HS-5 (cell line): ENCODE measurements around the gene ADGRG3.
"Not testable (repeated sequence)": the region's sequence is repeated elsewhere in the genome, so short reads cannot be mapped to it uniquely, and the experiment has no call there.

Source experiments
- DNase-seq: peaks from one replicate; pipeline ENCODE4 v3.0.0-alpha.2; 2012; ENCODE audit warnings: low read depth

ADGRG3 gene

DNA sequence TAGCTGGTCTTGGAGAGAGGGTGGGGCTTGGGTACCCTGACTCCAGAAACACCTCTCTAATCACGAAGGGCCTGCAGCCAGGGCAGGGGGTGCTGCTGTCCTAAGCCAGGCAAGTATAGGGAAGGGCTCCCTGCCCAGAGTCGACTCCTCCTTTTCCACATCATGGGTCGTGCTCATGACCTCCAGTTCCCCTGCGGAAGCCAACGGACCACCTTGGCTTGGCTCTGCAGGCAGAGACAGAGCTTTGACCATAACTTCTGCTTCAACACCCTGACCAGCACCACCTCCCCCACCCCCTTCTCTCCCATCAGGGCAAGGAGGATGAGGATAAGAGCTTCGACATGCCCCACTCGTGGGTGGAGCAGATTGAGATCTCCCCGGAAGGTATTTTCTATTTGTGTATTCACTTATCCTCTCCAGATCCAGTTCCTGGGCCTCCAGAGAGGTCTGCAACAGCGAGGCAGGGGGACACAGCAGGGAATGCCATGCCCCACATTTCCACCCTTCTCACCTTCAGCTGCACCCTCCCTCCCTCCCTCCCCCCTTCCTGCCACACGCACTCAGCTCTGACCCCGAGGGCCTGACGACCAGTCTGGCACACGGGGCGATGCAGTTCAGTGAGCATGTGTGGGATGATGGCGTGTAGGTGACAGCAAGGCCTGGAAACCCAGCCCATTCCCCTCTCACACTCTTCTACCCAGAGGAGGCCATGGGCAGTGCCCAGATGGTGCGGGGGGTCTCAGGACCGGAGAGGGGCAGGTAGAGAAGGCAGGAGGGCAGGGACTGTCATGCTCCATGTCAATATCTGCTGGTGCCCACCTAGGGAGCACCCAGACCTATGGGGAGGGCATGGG, 53.5 kb downstream of the ADGRG3 start:
- DNase-seq = no peak

DNA sequence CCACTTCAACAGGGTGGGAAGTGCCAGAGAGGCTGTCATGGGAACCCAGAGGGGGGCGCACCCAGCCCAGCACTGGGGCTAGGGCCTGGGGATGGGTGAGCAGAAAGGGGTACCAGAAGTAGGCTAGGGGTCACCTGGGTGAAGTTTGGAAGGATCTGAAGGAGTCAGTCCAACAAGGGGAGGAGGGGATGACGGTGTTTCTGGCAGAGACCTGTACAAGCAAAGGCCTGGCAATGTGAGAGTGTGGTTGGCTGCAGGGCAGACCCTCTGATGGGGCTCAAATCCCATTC, 54.0 kb downstream of the ADGRG3 start:
- DNase-seq = no peak

DNA sequence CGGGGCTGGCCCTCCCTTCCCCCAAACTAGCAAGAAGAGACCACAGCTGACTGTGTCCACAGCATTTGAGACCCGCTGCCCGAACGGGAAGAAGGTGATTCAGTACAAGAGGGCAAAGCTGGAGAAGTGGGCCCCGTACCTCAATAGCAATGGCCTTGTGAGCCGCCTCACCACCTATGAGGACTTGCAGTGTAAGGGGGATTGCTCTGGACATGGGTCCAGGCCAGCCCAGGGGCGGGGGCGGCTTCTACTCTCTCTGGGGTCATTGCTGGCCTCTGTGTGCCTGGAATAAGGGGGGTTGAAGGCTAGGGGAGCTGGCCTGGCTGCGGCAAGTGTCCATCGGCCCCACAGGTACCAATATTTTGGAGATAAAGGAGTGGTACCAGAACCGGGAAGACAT, 54.5 kb downstream of the ADGRG3 start:
- no peak for DNase-seq

DNA sequence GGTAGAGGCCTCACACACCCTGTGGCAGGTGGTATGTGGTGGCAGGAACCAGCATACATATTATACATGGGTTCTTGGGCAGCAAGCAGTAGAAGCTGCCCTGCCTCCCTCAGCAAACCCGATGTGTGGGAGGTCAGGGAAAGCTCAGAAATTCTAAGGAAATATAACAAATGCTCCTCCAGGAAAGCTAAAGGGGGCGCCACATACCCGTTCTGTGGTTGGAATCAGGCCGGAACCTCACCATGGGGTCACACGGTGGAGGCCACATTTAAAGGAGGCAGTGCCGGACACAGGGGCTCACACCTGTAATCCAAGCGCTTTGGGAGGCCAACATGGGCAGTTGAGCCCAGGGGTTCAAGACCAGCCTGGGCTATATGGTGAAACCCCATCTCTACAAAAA, 55.1 kb downstream of the ADGRG3 start:
- DNase-seq = no peak

DNA sequence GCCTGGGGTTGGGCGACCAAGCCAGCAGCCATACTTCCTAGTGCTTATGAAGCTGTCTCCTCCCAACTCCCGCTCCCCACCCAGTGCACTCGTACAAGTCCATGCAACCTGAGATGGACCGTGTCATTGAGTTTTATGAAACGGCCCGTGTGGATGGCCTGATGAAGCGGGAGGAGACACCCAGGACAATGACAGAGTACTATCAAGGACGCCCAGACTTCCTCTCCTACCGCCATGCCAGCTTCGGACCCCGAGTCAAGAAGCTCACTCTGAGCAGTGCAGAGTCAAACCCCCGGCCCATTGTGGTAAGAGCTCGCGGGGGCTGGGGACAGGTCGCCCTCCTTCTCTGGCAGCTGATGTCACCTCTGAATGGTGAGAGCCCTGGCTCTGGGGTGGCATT, 56.4 kb downstream of the ADGRG3 start:
- DNase-seq = no peak

DNA sequence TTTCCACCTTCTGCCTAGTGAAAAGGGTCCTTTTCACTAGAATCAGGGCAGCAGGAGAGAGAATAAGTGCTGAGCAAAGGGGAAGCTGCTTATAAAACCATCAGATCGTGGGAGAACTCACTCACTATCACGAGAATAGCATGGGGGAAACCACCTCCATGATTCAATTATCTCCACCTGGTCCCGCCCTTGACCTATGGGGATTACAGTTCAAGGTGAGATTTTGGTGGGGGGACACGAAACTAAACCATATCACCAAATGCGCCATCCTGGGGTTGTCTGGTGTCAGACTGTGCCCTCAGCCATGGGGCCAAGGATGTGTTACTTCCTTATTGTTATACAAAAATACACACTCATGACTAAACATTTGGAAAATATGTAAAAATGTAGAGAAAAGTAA, 57.0 kb downstream of the ADGRG3 start:
- no peak for DNase-seq

DNA sequence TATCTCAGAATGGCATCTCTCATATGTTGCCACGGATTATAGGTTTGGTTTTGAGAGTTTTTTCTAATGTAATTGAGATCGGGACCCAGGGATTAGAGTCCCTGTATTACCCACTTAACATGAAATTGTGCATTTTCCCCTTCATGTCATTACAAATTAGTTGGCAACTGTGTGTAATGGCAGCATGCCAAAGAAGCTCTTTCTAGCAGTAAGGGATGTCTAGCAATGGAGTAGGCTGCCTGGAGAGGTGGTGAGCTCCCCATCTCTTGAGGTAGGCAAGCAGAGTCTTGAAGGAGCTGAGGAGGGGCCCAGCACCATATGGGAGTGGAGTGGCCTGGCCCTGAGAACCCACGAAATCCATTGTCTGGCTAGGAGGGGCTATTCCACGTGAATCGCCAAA, 57.4 kb downstream of the ADGRG3 start:
- DNase-seq = no peak

DNA sequence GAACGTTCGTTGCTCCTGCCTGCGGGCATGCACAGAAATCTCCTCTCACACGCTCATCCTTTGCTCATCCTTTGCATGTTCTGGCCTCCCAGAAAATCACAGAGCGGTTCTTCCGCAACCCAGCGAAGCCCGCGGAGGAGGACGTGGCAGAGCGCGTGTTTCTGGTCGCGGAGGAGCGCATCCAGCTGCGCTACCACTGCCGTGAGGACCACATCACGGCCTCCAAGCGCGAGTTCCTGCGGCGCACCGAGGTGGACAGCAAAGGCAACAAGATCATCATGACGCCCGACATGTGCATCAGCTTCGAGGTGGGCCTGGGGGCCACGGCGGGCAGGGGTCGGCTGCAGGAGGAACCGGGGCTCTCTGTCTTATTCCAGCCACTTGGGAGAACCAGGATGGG, 57.9 kb downstream of the ADGRG3 start:
- no peak for DNase-seq

DNA sequence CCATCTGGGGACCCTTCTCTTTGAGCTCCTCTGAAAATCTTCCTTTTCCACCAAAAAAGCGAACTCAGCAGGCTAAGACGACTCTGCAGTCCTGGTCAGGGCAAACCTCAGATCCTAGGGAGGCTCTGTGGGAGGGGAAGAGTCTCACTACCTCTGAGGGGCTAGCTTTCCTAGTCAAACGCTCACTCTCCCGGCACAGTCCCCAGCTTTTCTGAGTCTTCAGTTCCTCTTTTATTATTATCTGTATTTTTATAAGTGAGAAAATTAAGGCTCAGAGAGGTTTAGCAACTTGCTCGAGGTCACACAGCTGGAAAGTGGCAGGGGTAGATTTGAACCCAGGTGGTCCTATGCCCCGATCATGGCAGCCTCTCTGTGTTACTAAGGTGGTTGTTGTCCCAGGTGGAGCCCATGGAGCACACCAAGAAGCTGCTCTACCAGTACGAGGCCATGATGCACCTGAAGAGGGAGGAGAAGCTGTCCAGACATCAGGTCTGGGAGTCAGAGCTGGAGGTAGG, 58.4 kb downstream of the ADGRG3 start:
- no peak for DNase-seq

DNA sequence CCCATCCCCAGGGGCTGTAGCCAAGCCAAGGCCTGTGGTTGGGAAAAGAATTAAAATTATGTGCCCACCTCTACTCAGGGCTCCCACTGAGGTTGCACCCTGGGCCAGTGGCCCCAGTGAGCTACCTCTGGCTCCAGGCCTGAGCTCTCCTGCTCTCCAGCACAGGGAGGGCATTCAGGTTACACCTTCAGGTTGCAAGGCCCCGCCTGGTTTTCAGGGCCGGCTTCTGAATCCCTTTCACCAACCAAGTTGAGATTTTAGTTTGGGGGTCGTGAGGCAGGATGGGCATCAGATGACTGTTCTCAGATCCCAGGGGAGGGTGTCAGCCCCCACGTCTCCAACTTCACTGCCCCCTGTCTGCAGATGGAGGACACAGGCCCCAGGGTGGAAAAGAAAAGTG, 59.5 kb downstream of the ADGRG3 start:
- no peak for DNase-seq

DNA sequence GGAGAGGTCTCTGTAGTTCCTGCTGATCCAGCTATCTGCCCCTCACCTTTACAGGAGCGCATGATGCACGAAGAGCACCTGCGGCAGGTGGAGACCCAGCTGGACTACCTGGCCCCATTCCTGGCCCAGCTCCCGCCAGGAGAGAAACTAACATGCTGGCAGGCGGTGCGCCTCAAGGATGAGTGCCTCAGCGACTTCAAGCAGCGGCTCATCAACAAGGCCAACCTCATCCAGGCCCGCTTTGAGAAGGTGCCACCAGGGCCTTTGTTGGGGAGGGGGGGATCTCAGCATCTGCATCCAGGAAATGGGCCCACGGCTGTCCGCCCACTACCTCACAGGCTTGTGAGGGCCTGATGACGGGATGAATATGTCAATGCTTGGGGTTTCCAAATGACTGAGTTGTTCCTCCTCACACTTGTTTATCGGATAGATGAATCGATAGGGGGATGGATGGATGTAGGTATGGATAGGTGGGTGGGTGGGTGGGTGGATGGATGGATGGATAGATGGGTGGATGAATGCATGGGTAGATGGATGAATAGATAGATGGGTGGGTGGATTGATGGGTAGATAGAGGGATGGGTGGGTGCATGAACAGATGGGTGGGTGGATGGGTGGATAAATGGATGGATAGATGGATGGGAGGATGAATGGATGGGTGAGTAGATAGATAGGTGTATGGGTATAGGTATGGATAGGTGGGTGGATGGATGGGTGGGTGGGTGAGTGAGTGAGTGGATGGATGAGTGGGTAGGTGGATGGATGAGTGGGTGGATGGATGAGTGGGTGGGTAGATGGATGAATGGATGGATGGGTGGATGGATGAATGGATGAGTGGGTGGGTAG, 60.5 kb downstream of the ADGRG3 start:
- DNase-seq = no peak

DNA sequence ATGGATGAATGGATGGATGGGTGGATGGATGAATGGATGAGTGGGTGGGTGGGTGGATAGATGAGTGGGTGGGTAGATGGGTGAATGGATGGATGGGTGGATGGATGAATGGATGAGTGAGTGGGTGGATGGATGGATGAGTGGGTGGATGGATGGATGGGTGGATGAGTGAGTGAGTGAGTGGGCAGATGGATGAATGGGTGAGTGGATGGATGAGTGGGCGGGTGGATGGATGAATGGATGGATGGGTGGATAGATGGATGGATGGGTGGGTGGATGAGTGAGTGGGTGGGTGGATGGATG, 61.0 kb downstream of the ADGRG3 start:
- no peak for DNase-seq

DNA sequence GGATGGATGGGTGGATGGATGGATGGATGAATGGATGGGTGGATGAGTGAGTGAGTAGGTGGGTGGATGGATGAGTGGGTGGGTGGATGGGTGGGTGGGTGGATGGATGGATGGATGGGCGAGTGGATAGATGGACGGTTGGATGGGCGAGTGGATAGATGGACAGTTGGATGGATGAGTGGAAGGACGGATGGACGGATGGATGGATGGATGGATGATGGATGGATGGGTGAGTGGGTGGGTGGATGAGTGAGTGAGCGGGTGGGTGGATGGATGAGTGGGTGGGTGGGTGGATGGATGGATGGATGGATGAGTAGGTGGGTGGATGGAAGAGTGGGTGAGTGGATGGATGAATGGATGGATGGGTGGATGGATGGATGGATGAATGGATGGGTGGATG, 61.7 kb downstream of the ADGRG3 start:
- DNase-seq = not testable (repeated sequence)

DNA sequence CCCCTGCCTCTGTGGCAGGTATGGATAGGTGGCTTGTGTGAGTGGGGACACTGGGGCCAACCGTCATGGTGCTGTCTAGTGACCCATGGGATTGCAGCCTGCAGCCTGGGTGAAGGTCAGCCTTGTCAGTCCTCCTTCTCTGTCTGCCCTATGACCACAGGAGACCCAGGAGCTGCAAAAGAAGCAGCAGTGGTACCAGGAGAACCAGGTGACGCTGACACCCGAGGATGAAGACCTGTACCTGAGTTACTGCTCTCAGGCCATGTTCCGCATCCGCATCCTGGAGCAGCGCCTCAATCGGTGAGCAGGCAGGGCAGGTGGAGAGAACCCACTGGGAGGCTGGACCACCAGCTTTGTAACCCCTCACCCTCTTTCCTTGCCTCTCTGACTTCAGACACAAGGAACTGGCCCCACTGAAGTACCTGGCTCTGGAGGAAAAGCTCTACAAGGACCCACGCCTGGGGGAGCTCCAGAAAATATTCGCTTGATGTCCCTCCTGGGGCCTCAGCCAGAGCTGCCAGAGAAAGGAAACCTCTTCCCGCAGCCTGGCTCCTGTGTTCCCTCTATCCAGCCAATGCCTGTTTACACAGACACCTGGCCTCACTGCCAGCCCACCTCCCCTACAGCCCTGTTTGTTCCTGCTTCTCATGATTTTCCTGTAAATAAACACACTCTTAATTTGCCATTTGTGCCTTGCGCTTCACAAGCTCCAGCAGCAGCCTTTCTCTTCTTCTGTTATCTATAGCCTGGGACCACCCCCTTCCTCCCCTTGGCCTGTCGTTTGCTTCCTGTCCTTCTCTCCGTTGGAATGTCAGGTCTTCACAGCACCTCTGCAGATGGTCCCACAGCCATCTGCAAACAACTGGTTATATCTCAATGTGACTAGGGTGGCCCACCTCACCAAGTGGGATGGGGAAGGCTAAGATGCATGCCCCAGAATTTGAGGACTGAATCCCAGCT, 62.9 kb downstream of the ADGRG3 start:
- DNase-seq = no peak

DNA sequence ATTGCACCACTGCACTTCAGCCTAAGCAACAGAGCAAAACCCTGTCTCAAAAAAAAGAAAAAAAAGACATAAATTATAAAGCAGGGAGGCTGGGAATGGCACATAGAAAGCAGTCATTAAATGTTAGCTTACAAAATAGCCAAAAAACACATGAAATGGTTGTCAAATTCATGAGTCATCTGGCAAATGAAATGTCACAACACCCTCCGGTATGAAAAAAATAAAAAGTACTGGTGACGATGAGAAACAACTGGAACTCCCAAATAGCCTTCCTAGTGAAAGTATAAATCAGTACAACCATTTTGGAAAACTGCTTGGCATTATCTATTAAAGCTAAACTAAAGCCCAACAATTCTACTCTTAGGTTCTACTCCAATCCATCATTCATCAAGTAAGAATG, 63.9 kb downstream of the ADGRG3 start:
- DNase-seq = peak; percentile 31

DNA sequence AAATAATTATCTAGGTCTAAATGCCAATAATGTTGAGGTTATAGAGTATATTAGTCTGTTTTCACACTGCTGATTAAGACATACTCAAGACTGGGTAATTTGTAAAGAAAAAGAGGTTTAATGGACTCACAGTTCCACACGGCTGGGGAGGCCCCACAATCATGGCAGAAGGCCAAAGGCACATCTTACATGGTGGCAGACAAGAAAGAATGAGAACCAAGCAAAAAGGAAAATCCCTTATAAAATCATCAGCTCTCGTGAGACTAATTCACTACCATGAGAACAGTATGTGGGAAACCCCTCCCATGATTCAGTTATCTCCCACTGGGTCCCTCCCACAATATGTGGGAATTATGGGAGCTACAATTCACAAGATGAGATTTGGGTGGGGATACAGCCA, 64.6 kb downstream of the ADGRG3 start:
- no peak for DNase-seq

DNA sequence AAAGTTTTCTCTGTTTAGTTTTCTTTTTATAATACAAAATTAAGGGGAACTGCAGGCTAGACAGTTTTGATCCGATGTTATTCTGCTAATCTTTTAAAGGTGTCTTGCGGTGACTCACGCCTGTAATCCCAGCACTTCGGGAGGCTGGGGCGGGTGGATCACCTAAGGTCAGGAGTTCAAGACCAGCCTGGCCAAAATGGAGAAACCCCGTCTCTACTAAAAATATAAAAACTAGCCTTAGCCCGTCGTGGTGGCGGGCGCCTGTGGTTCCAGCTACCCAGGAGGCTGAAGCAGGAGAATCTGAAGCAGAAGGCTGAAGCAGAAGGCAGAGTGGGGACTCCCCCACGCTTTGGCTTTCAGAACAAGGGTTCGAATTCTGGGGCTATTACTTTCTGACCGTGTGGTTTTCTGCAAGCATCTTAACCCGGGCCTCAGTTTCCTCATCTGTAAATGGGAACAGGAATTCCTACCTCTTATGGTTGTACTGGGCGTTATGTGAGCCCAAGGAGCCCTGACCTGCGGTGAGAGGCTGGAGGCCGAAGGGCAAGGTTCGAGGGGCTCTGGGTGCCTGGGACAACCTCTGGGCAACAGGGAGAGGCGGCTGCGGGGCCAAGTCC, 66.3 kb downstream of the ADGRG3 start:
- DNase-seq = no peak

DNA sequence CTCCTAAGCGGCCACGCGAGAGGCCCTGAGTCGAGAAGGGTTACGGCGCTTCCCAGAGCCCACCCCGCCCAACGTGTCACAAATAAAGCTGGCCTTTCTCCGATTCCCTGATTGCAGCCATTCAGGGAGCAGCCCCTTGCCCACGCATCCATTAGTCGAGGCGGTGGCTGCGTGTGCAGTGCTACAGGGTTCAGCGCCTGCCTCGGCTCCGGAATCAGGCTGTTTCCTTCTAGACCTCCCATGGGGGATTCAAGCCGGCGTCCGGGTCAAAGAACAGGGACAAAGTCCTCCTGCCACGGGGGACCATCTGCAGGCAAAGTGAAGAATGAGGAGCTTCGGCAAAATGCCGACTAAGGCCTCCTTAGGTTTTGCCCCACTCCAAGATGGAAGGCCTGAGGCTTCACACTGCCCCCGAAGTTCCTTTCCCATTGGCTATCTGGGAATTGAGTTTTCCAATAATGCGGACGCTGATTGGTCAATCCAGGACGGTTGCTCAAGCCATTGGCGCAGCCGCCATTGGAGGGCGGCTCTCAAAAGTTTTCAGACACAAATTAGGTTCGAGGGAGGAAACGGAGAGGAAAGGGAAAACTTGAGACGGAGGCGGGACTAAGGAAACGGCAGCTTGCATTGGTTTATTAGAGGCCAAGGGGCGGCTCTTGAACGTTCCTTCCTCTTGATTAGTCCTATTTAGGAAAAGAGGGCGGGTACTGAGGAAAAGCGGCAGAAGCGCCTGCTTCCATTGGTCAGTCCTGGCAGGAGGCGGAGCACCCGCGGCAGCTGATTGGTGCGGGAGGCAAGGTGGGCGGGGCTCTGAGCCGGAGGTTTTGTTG, 67.0 kb downstream of the ADGRG3 start:
- DNase-seq = peak; percentile 99

DNA sequence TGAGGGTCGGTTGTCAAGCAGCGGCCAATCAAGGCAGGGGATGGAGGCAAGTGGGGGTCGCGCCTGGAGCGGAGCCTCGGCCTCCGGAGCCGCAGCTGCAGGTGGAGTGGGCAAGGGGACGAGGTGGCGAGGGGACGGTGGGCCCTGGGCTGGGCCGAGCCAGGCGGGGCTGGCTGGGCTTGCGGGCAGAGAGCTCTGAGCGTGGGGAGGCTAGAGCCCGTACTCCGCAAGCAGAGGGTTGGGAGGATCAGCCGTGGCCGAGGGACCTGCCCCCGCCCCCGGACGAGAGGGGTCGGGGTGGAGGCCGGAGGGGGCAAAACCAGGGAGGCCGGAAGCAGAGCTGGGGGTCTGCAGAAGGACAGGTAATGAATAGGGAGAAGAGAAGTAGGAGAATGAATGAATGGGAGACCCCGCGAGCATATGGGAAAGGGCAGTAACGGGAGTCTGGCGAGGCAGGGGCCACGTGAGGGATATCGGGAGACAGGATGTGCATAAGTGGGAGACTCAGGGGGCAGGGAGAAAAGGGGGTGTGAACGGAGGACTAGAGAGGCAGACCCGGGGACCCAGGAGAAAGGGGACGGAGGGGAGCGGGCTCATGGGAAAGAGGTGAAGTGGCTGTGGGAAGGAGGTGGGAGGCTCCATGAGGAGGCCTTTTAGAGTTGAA, 67.8 kb downstream of the ADGRG3 start, which contains the start of gene KATNB1:
Gene KATNB1, plus strand, starts transcription at position 16 of the 664 bp plus-strand sequence. CDS start 1,474 bp downstream, outside the sequence.
- DNase-seq = no peak
